ENCODE results near the gene MCUB.

The MCUB gene

DNA sequence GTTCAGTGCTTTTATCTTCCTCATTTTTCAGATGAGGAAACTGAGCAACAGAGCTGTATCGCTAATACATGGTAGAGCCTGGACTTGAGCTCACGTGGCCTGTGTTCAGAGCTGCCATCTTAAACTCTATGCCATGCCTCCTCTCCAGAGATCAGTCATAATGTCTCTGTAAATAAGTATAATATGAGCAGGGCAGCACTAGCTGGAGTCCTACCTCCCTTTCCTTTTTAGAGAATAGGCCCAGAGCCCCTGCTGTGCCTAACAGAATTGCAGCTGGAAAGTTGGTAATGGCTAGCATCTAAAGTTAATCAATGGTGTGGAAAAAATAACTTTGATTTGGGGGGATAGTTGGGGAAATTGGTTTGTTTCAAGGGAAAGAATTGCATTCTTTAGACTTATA is 122.8 kb downstream of the MCUB start:
- no peak for DNase-seq (ENCODE audit: low spot score)

- DNase-seq (ENCODE audit: low spot score), result no peak
Measured at GRCh38 chr4:109683621-109684253, 123.7 kb downstream of the MCUB start.

DNA sequence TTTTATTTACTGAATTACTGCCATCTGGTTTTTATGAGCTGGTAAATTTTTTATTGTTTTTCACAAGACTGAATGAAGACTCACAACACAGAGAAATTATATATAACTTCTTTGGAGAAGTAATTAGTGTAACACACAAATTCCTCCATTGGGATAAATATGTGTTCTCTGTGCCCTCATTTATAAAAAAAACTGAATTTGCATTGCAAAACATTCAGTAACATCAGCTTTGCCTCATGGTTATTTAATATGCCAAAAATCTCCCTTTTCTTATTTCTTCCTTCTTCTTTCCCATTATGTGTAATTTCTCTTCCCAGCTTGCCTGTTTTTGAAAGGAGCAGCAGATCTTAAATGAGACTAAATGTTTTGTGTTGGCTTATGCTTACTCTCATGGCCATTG is 124.7 kb downstream of the MCUB start:
- no peak for DNase-seq (ENCODE audit: low spot score)

DNA sequence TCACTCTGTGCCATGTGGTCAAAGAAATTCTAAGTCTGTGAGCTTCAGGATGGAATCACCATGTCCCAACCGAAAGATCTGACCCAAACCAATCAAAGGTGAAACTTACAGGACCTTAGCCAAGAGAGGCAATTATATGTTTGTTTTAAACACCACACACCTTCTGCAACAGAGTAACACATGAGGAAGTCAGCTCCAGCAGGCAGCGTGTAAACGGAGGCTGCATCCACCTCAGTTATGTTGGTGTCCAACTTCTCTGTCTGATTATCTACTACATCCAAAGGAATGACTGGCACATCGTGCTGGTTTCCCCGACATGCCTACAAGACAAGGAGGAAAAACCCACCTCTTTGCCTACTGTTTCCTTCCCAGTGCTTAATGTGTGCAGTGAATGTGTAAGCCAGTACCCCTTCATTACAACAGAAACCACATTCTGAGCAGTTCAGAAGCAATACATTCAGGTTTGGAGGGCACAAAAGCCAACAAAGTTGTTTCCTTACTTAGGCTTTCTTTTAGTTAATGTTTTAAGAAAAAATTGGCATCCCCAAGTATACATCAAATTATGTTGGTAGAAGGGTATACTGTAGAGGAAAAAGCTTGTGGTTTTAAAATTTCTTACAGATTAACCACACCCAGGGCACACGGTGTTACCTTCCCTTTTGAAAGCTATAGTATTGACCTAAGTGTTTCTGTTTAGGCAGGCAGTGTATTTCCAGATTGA is 130.8 kb downstream of the MCUB start:
- no peak for DNase-seq (ENCODE audit: low spot score)

GRCh38 chr4:109691411-109691920 is 131.4 kb downstream of the MCUB start:
- DNase-seq (ENCODE audit: low spot score), result peak; percentile 31

DNA sequence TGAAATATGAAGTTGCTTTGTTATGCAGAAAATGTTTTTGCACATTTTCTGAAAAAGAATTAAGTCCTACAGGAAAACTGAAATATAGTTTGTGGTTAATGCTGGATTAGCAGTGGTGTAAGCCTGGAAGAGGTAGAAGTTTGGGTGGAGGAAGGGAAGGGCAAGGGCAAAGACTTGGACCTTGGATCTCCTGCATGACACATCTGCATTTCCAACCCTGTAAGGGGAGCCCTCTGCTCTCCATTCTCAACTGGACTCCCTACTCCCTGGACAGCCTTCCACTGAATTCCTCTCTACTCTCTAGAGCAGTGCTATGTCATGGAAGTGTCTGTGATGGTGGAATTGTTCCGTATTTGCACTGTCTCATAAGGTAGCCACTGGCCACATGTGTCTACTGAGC is 138.6 kb downstream of the MCUB start:
- no peak for DNase-seq (ENCODE audit: low spot score)

DNA sequence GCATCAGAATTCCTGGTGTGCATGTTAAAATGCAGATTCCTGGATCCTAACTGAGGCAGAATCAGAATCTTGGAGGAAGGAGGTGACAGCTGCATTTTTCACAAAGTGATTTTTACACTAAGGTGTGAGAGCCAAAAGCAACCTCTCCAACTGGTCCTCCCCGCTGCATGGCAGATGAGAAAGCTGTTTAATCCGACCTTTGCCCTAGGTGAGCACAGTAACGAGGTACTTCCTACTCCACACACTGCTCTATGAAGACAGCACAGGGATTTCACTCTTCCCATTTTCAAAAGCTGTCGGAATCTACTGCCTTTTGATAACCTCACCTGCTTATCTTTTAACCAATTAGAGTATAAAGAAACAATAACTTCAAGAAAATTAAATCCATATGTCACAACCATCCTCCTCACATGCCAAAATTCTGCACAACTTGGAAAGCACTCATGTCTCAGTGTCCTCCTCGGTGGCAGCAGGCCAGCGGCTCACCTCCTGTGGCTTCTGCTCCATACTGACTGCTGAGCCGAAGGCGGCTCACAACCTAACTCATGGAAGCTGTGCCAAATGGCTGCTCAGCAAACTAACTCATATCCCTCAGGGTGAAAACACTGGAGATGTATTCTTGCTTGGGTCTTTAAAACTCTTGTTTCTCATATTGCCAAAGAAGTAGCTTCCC is 139.6 kb downstream of the MCUB start:
- DNase-seq (ENCODE audit: low spot score), result no peak

DNA sequence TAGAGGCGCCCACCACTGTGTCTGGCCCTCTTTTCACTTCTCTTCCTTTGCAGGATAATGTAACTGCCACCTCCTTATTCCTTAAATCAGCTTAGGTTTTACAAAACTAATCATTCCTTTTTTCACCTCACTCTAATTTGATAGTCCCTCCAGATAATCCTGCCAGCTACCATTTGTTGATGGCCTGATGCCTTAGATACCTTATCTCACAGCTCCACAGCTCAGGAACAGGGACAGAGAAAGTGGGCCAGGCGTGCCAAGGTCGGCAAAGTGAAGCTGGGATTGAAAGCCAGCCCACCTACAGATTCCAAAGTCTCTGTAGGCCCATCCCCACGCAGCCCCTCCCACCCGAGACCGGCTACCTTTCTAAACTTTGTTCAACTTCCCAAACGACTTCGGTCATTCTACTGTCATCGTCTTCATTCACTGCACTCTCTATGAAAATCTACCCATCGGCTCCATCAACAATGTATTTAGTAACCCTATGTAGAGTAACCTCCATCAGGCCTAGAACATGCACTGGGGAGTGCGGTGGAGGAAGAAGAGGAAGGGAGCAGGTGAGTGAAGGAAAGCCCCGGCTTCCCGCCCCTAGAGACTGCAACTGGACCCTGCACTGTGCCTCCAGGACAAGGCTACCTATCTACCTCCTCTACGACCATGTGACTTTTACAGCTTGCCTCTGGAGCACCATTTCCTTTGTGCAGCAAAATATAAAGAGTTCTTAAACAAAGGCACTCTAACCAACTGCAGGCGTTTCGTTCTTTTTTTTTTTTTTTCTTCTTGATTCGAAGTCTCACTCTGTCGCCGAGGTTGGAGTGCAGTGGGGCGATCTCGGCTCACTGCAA is 141.7 kb downstream of the MCUB start:
- peak; percentile 25 for DNase-seq (ENCODE audit: low spot score)

DNA sequence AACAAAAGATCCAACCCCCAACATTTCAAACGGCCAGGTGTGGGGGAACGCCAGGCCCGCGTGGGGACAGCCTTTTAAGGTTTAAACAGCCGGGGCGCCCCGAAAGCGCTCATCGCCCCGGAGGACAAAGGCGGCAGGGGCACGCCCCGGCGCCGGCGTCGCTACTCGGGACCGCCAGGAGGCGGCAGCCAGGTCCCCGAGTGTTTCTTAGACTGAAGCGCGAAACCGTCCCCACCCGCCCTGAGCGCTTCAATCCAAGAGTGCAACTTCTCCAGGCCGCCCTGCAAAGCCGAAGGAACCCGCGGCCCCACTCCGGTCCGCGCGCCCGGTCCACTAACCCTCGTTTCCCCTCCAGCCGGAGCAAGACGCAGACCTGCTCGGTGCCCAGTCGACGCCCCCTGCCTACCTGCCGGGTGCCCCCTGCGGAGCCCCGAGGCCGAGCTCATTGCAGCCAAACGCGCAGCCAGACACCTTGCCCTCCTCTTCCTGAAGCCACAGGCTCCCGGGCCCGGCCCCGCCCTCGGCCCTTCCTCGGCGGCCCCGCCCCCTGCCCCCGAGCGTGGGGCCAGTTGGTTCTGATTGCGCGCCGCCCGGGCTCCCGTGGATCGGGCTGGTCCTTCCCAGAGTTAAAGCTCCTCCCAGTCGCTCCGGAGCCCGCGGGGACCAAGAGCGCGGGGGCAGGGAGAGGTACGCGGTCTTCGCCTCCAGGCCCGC is 143.1 kb downstream of the MCUB start, which contains the start of gene CASP6:
Gene CASP6 (minus strand): TSS at position 496 of the 714 bp plus-strand sequence. CDS start 50 bp downstream, at position 446.
- peak; percentile 65 for DNase-seq (ENCODE audit: low spot score)

DNA sequence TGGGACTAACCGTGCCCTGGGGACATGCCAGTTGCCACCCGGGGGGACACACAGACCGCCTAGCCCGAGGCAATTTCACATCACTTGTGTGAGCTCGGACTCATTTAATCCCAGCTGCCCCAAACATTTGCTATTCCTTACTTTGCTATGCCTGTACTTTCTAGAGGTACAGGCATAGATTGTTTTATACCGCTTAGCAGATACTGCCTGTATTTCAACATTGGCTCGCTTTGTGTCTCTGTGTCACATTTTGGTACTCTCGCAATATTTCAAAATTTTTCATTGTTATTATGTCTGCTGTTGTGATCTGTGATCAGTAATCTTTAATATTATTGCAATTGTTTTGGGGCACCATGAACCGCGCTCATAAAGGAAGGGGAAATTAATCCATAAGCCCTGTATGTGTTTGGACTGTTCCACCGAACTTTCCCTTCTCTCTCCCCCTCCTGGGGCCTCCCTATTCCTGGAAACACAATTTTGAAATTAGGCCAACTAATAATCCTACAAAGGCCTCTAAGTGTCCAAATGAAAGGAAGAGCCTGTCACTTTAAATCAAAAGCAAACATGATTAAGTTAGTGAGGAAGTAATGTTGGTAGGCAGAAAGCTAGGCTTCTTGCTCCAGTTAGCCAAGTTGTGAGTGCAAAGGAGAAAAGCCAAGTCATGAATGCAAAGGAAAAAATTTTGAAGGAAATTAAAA is 143.8 kb downstream of the MCUB start:
- DNase-seq (ENCODE audit: low spot score), result peak; percentile 37

GRCh38 chr4:109708435-109708834 is 148.4 kb downstream of the MCUB start:
- DNase-seq (ENCODE audit: low spot score), result no peak

DNA sequence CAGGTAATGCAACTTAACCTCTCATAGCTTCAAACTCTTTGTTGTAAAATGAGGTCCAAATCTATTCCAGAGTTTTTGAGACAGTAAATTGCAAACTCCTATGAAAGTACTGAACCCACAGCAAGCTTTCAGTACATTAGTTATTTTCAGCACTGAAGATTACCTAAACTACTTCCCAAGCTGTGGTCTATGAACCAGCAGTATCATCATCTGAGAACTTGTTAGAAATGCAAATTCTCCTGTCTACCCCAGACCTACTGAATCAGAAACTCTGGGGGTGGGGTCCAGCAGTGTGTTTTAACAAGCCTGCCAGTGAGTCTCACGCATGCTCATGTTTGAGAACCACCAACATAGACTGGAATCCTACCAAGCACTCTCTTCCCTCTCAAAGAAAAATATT is 148.9 kb downstream of the MCUB start:
- DNase-seq (ENCODE audit: low spot score), result no peak

- no peak for DNase-seq (ENCODE audit: low spot score)
Measured at GRCh38 chr4:109713500-109713899, 153.5 kb downstream of the MCUB start.

- no peak for DNase-seq (ENCODE audit: low spot score)
Measured at GRCh38 chr4:109718759-109719158, 158.7 kb downstream of the MCUB start.

DNA sequence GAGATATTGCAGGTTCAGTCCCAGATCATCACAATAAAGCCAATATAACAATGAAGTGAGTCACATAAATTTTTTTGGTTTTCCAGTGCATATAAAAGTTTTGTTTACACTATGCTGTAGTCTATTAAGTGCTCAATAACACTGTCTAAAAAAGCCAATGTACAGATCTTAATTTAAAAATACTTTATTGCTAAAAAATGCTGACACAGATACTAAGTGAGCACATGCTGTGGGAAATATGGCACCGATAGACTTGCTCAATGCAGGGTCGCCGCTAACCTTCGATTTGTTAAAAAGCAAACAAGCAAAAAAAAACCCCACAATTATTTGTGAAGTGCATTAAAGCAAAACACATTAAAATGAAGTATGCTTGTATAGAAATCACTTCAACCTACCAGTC is 159.6 kb downstream of the MCUB start:
- no peak for DNase-seq (ENCODE audit: low spot score)

DNA sequence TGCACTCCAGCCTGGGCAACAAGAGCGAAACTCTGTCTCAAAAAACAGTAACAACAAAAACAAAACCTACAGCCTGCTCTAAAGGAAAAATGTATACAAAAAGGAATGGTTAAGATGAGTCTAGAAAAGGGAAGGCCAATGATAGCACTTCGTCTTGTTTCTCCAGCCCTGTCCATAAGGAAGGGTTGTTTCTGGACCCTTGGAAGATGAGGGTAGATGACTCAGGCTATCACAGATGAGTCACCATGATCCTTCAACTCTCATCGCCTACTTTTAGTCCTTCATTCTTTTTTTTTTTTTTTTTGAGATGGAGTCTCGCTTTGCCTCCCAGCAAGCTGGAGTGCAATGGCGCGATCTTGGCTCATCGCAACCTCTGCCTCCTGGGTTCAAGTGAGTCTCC is 161.0 kb downstream of the MCUB start:
- peak; percentile 51 for DNase-seq (ENCODE audit: low spot score)

- no peak for DNase-seq (ENCODE audit: low spot score)
Measured at GRCh38 chr4:109722357-109722756, 162.3 kb downstream of the MCUB start.

DNA sequence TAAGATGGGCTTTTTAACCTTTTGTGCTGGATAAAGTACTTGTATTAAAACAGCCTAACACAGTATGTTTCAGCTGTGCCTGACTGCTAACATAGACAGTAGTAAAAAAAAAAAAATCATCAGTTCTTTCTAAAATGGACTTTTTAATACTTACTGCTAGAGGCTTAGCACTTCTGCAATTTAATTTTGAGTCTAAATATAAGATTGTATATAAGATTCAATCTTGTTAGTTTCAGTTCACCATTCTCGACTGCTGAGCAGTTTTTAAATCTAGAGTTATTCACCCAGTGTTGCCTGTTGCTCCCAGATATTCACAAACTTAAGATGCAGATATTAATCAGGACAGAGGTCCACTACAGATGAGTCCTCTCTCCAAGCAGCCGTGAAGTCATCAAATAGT is 163.1 kb downstream of the MCUB start:
- no peak for DNase-seq (ENCODE audit: low spot score)

- DNase-seq (ENCODE audit: low spot score), result no peak
Measured at GRCh38 chr4:109728385-109728784, 168.3 kb downstream of the MCUB start.

DNA sequence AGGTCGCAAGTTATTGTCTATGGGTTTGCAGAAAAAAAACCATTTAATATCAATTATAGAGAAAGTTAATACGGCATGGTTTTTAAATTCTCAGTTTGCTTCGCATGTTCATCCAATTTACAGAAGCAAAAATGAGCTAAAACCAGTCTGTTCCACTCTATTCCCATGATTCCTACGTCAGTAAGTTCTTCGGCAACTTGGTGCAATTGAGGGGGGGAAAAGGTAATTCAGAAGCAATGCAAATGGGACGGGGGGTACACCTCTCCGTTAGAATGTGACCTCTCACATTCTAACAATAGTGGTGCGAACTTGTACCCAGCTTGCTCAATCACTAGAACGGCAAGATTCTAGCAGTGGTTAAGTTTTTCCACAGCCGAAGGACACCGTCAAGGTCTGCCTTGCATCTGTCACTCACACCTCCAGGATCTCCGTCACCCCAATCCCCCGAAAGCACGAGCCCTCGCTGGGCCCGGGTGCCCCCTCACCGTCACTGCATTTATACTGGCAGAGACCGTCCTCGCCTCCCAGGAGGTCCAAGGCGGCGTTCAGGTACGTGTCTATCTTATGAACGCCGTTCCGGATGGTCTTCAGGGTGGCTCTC is 169.2 kb downstream of the MCUB start:
- DNase-seq (ENCODE audit: low spot score), result peak; percentile 27
